Testis (tissue), 3 donors: ENCODE results near the gene DPYSL3. TPM values are rescaled to one million over a fixed set of nuclear protein-coding genes. Genes with fewer than 3 reads are reported as not detected.

ENCODE experiments used
- DNase-seq: peaks from one replicate; pipeline ENCODE4 v3.0.0-alpha.2; 2019
- H3K27ac ChIP-seq, 2 donors: fragments of 200-600 bp; sonication (generic); one replicate each; pipeline ENCODE4 v1.5.1; 2019
- H3K27me3 ChIP-seq: fragments of 200-600 bp; sonication (generic); one replicate; pipeline ENCODE4 v1.5.1; 2019
- H3K36me3 ChIP-seq: fragments of 200-600 bp; sonication (generic); one replicate; pipeline ENCODE4 v1.5.1; 2017; ENCODE audit warnings: low read depth; ENCODE audit errors: missing control alignments
- H3K4me1 ChIP-seq: fragments of 200-600 bp; sonication (generic); one replicate; pipeline ENCODE4 v1.5.1; 2019
- H3K4me3 ChIP-seq, 2 donors: fragments of 200-600 bp; sonication (generic); one replicate each; pipeline ENCODE4 v1.5.1; 2017 to 2019
- H3K9me3 ChIP-seq: fragments of 200-600 bp; sonication (generic); one replicate; pipeline ENCODE4 v1.5.1; 2017
- POLR2A ChIP-seq: fragments of 450-650 bp; IDR thresholded peaks from one replicate; pipeline ENCODE4 v1.6.1; 2017; ENCODE audit warnings: antibody characterized with exemption, mild to moderate bottlenecking, moderate library complexity
- WGBS, 2 donors: methylation state at CpG; one replicate each; pipeline ENCODE4 v1.1.5; 2018; 5-methylcytosine and 5-hydroxymethylcytosine counted together
- intact Hi-C: fragments of 100-400 bp; cut with DNase I; formaldehyde crosslinking; loops from one replicate; pipeline ENCODE4 v1.15.1; 2023; ENCODE audit warnings: low total_unique reads
- polyA plus RNA-seq: library from polyadenylated mRNA; stranded (reverse); fragments of 350-450 nt; fragmentation: Illumina TruSeq; extraction: RNeasy Lipid Tissue Mini Kit (QIAGEN cat#74804); gene quantifications from one replicate; pipeline ENCODE4 v1.2.3, GENCODE V29; 2014; ENCODE audit warnings: low read depth, low replicate concordance; ENCODE audit not compliant: insufficient read depth
- total RNA-seq, 2 donors: library from RNA; depleted of rRNA; stranded (reverse); fragments of >200 nt; gene quantifications; one replicate each; pipeline ENCODE4 v1.2.3, GENCODE V29; 2016
- TF ChIP-seq, protein P1 (sequence below), 3 experiments: fragments of 450-650 bp in 2 of 3; fragments of 200-600 bp in 1 of 3; sonication (generic) in 1 of 3; IDR thresholded peaks; one replicate each; pipeline ENCODE4 v1.5.1; 2016 to 2019; ENCODE audit warnings: antibody characterized with exemption in 3 of 3, mild to moderate bottlenecking in 2 of 3, moderate library complexity in 1 of 3

The DPYSL3 gene
- total and polyA plus RNA-seq, 3 donors from 2014 or later, result 42.5 to 71.6 (median 68.9) TPM

DNA sequence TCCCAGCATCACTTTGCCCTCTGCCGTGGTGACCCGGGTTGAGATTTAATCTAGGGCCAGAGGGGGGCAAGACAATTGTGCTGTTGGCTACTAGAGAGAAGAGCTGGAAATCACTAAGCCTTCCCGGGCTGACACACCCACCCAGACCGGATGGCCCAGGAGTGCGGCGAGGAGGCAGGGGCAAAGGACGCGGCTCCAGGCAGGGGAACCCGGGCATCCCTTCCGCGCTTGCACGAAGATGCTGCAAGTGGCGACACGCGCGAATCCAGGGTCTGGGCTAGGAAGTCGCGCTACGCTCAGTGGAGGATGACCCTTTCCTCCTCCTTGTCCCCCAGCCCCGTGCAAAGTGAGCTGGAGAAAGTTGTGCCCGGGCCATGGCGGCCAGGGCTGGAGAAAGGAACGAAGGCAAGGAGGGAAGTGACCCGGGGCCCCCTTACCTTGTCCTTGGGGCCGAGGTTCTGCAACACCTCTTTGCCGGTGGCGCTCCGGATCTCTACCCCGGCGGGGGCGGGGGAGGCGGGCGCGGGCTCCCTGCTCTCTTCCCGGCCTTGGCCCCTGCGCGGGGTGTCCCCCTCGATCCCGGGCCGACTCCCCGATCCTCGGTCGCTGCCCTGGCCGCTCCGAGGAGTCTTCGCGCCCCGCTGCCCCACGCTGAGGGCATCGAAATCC is 693 bp downstream of the DPYSL3 start:
- DNase-seq, result peak; percentile 14
- whole genome bisulfite sequencing, 2 donors, result 0 to 1% methylated on average over 25 to 49 of the region's 50 CpGs
- peak overlapping the region; percentile 35 to 52 for H3K27ac ChIP-seq
- no peak for TF ChIP-seq POLR2A
- TF ChIP-seq, protein P1, sequence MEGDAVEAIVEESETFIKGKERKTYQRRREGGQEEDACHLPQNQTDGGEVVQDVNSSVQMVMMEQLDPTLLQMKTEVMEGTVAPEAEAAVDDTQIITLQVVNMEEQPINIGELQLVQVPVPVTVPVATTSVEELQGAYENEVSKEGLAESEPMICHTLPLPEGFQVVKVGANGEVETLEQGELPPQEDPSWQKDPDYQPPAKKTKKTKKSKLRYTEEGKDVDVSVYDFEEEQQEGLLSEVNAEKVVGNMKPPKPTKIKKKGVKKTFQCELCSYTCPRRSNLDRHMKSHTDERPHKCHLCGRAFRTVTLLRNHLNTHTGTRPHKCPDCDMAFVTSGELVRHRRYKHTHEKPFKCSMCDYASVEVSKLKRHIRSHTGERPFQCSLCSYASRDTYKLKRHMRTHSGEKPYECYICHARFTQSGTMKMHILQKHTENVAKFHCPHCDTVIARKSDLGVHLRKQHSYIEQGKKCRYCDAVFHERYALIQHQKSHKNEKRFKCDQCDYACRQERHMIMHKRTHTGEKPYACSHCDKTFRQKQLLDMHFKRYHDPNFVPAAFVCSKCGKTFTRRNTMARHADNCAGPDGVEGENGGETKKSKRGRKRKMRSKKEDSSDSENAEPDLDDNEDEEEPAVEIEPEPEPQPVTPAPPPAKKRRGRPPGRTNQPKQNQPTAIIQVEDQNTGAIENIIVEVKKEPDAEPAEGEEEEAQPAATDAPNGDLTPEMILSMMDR (IDR thresholded peaks at IDR 0.05), result no peak
- H3K4me1 ChIP-seq, result no peaks in the 10 kb centered on the region
- intact Hi-C loops, result no loop called here
- no peaks in the 10 kb centered on the region for H3K9me3 ChIP-seq
- peak overlapping the region; percentile 54 to 68 for H3K4me3 ChIP-seq
- H3K27me3 ChIP-seq, result no peaks in the 10 kb centered on the region
- no peaks in the 10 kb centered on the region for H3K36me3 ChIP-seq

DNA sequence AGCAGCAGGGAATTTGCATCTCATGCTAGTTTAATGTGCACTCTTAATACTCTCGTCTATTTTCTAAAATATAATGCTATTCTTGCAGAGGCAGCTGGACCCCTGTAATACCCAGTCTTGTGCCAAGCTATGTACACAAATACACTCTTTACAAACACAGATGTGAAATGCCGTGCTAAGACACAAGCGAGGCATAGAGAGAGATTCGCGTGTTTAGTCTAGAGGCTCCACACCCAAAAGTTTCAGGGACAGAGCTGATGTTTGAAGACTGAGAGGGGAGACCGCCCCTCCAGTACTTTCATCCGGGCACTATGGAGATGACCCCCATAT is 1.2 kb downstream of the DPYSL3 start:
- intact Hi-C loops, result no loop called here
- Histone ChIP-seq H3K4me1 (no peaks in the 10 kb centered on the region), H3K4me3 (peak overlapping the region; percentile 54 to 68), H3K36me3 (no peaks in the 10 kb centered on the region), H3K9me3 (no peaks in the 10 kb centered on the region), H3K27me3 (no peaks in the 10 kb centered on the region), H3K27ac (peak overlapping the region in 1 of 2 donors; percentile 35)
- TF ChIP-seq, protein P1 (IDR thresholded peaks at IDR 0.05), result no peak
- no peak for TF ChIP-seq POLR2A
- DNase-seq, result no peak
- WGBS, 2 donors, result 16 to 28% methylated on average over 7 of the region's 7 CpGs

DNA sequence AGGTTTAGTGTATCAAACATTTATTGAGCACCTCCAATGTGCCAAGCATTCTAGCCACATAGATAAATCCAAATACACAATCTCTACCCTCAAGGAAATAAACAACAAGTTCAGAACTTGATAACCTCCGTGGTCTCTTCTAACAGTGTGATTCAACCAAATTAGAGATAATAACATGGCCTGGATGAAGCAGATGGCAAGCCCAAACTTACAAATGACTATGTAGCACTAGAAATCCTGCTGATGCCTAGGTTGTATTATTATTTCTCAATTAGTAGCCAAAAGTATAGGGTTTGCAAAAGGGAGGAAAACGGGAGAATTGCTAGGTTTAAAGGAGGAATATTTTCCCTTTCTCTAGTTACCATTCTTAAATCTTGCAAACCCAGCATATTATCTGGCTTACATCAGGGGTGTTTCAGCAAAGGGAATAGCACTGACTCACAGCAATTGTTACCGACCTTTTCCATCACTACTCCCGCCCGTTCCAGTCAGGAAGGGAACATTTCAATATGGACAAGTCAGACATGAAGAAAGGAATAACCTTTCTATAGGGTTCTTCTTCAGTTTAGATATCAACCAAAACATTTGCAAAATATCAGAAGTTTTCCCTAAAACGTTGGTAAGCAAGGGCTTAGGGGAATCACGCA is 2.3 kb downstream of the DPYSL3 start:
- Histone ChIP-seq H3K27me3 (no peaks in the 10 kb centered on the region), H3K9me3 (no peaks in the 10 kb centered on the region), H3K4me1 (no peaks in the 10 kb centered on the region), H3K4me3 (no peak overlapping the region), H3K36me3 (no peaks in the 10 kb centered on the region), H3K27ac (no peak overlapping the region)
- WGBS, 2 donors, result 52 to 65% methylated on average over 7 of the region's 7 CpGs
- no peak for TF ChIP-seq POLR2A
- TF ChIP-seq, protein P1 (IDR thresholded peaks at IDR 0.05), result no peak
- no peak for DNase-seq
- intact Hi-C loops, result no loop called here

DNA sequence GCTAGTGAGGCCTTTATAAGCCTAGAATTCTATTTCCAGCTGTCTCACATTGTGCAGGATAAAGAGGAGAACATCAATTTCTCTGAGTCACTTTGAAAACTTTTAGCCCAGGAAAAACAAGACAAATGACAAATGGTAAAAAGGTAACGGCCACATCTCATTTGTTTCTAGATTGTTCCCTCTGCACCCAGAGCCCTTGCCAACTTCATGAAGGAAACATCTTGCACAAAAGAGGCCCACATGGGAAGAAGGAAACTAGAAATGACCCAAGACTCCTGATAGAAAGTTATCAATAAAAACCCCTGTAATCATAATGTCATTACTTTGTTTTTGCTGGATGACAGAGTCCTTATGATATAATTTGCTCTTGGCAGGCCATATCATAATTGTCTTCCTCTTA is 5.3 kb downstream of the DPYSL3 start:
- DNase-seq, result no peak
- Histone ChIP-seq H3K36me3 (no peaks in the 10 kb centered on the region), H3K27ac (no peak overlapping the region), H3K4me3 (no peak overlapping the region), H3K9me3 (no peaks in the 10 kb centered on the region), H3K27me3 (no peaks in the 10 kb centered on the region), H3K4me1 (no peaks in the 10 kb centered on the region)
- intact Hi-C loops, result no loop called here
- 58 to 68% methylated on average over 1 of the region's 1 CpG for WGBS, 2 donors
- TF ChIP-seq, protein P1 (IDR thresholded peaks at IDR 0.05), result no peak
- no peak for TF ChIP-seq POLR2A

DNA sequence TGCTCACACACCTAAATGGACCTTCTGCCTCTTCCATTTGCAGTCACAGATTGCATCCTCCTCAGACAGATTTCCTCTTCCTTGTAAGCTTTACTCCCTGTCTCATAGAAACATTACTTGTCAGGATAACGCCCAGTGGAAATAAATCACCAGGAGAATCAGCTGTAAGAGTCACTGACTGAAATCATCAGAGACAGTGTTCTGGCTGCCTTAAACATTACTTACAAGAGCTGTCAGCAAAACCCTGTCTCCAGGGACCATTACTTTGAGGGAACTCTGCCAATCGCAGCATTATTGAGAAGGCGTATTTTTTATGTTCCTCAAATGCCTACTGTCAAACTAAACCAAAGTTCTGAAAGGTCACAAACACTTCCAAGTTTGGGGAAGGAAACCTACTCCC is 5.9 kb downstream of the DPYSL3 start:
- TF ChIP-seq, protein P1 (IDR thresholded peaks at IDR 0.05), result no peak
- TF ChIP-seq POLR2A, result no peak
- DNase-seq, result no peak
- Histone ChIP-seq H3K27me3 (no peaks in the 10 kb centered on the region), H3K9me3 (no peaks in the 10 kb centered on the region), H3K4me3 (no peak overlapping the region), H3K4me1 (no peaks in the 10 kb centered on the region), H3K27ac (no peak overlapping the region), H3K36me3 (no peaks in the 10 kb centered on the region)
- intact Hi-C loops, result no loop called here
- 68 to 69% methylated on average over 3 of the region's 3 CpGs for WGBS, 2 donors
